ENCODE measurements around the gene MTOR. TPM values are rescaled to one million over a fixed set of nuclear protein-coding genes. Genes with fewer than 3 reads are reported as not detected.

Gene MTOR
- total RNA-seq, 1 donor from 2014 or later, result 55.1 TPM

- Mint-ChIP-seq H3K4me3 (no peak overlapping the region), H3K9me3 (no peaks in the 10 kb centered on the region), H3K4me1 (no peaks in the 10 kb centered on the region), H3K36me3 (ENCODE audit: low read depth) (peaks cover 76% of the 10 kb centered on the region), H3K27me3 (no peaks in the 10 kb centered on the region), H3K27ac (no peak overlapping the region)
- TF ChIP-seq CTCF (IDR thresholded peaks at IDR 0.05), result no peak
- no peak for ATAC-seq (ENCODE audit: low read depth)
- DNase-seq, result no peak
- POLR2A ChIA-PET, result no interaction called here
- CTCF ChIA-PET, result no interaction called here
- intact Hi-C loops (cut with micrococcal nuclease), result no loop called here
Observed at GRCh38 chr1:11138029-11138428, 124.3 kb downstream of the MTOR start.

- ChIA-PET CTCF (no interaction called here), POLR2A (no interaction called here)
- DNase-seq (no peak), ATAC-seq (ENCODE audit: low read depth) (no peak)
- Mint-ChIP-seq H3K36me3 (ENCODE audit: low read depth) (peaks cover 88% of the 10 kb centered on the region), H3K27ac (no peak overlapping the region), H3K27me3 (no peaks in the 10 kb centered on the region), H3K9me3 (no peaks in the 10 kb centered on the region), H3K4me3 (no peak overlapping the region), H3K4me1 (no peaks in the 10 kb centered on the region)
- intact Hi-C loops (cut with micrococcal nuclease), result no loop called here
- no peak for TF ChIP-seq CTCF (IDR thresholded peaks at IDR 0.05)
Observed at GRCh38 chr1:11134898-11135266, 127.5 kb downstream of the MTOR start.

- no peak for DNase-seq
- H3K27ac Mint-ChIP-seq, result no peak overlapping the region
- H3K4me1 Mint-ChIP-seq, result no peaks in the 10 kb centered on the region
- ChIA-PET CTCF (no interaction called here), POLR2A (no interaction called here)
- no peak for ATAC-seq (ENCODE audit: low read depth)
- TF ChIP-seq CTCF (IDR thresholded peaks at IDR 0.05), result no peak
- H3K36me3 Mint-ChIP-seq (ENCODE audit: low read depth), result peaks cover 89% of the 10 kb centered on the region
- H3K27me3 Mint-ChIP-seq, result no peaks in the 10 kb centered on the region
- no peak overlapping the region for H3K4me3 Mint-ChIP-seq
- H3K9me3 Mint-ChIP-seq, result no peaks in the 10 kb centered on the region
- intact Hi-C loops (cut with micrococcal nuclease), result no loop called here
Observed at GRCh38 chr1:11134251-11134897, 128.0 kb downstream of the MTOR start.

GRCh38 chr1:11132563-11133293 lies 129.6 kb downstream of the MTOR start:
- Mint-ChIP-seq H3K4me3 (no peak overlapping the region), H3K4me1 (no peaks in the 10 kb centered on the region), H3K36me3 (ENCODE audit: low read depth) (peaks cover 90% of the 10 kb centered on the region), H3K27me3 (no peaks in the 10 kb centered on the region), H3K9me3 (no peaks in the 10 kb centered on the region), H3K27ac (no peak overlapping the region)
- intact Hi-C loops (cut with micrococcal nuclease), result no loop called here
- TF ChIP-seq CTCF (IDR thresholded peaks at IDR 0.05), result no peak
- CTCF ChIA-PET, result no interaction called here
- DNase-seq, result no peak
- POLR2A ChIA-PET, result interaction anchor here (0.5 to 1.0 kb wide), 2 partner anchors 131 to 775 kb away, joined by 3 to 10 read pairs; no protein-coding TSS in a partner anchor
- ATAC-seq (ENCODE audit: low read depth), result no peak

GRCh38 chr1:11131816-11132215 lies 130.5 kb downstream of the MTOR start:
- no peak for TF ChIP-seq CTCF (IDR thresholded peaks at IDR 0.05)
- no peaks in the 10 kb centered on the region for H3K9me3 Mint-ChIP-seq
- POLR2A ChIA-PET, result interaction anchor here (1.0 kb wide), 1 partner anchor 776 kb away, joined by 3 read pairs; no protein-coding TSS in a partner anchor
- no peaks in the 10 kb centered on the region for H3K27me3 Mint-ChIP-seq
- CTCF ChIA-PET, result no interaction called here
- H3K4me1 Mint-ChIP-seq, result no peaks in the 10 kb centered on the region
- no peak for DNase-seq
- H3K27ac Mint-ChIP-seq, result no peak overlapping the region
- no peak overlapping the region for H3K4me3 Mint-ChIP-seq
- intact Hi-C loops (cut with micrococcal nuclease), result no loop called here
- H3K36me3 Mint-ChIP-seq (ENCODE audit: low read depth), result peaks cover 92% of the 10 kb centered on the region
- ATAC-seq (ENCODE audit: low read depth), result no peak

Measured in activated B cell treated with CpG ODN at 0.5 μM for 24 hours (primary cell).